ENCODE measurements around the gene CTSE.
A peak's percentile ranks its signal among the peaks of the same experiment; 100 is the strongest.

CTSE gene

DNA sequence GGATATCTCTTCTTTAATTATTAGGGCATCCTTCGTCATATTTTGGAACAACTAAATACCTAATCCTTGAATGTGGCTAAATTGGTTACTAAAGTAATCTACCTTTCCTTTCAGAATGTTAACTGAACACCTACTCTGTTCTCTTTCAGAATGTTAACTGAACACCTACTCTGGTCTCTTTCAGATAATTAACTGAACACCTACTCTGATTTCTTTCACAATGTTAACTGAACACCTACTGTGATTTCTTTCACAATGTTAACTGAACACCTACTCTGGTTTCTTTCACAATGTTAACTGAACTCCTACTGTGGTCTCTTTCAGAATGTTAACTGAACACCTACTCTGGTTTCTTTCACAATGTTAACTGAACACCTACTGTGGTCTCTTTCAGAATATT is 42.4 kb downstream of the CTSE start:
- TF ChIP-seq POLR2A (IDR thresholded peaks at IDR 0.05; ENCODE audit: low read depth, low read length), result no peak
- no peak for TF ChIP-seq TAF1 (IDR thresholded peaks at IDR 0.05; ENCODE audit: borderline replicate concordance, low read depth, low read length)
- TF ChIP-seq POLR2AphosphoS5 (IDR thresholded peaks at IDR 0.05; ENCODE audit: low read depth, low read length), result no peak
- DNase-seq (ENCODE audit: insufficient read length), result no peak
- no peak for FAIRE-seq

DNA sequence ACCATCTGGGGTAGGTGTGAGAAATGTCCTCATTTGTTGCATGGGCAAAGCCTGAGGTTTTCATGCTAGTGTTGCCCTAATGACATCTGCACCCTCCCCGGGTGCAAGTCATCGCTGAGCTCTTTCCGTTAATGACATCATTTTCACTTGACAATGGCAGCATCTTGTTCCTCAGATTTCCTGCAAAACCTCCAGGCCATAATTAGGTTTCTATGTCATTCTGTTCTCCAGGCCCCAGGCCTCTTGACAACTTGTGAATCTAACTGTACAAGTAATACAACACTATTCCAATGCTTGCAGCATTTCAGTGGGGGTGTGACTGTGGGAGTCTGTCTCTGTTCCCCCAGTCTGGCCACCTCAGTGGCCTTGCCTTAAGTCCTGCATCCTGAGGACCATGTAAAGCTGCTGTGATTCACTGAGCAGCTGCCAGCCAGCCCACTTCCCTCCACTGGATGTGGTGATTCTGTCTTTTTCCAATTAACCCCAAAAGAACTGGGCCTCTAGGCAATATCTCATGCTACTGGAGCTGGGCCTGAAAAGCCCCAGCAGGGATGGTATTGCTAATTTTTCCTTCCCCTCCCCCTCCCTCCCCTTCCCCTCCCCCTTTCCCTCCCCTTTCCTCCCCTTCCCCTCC is 43.3 kb downstream of the CTSE start:
- TF ChIP-seq POLR2AphosphoS5 (IDR thresholded peaks at IDR 0.05; ENCODE audit: low read depth, low read length), result no peak
- no peak for TF ChIP-seq TAF1 (IDR thresholded peaks at IDR 0.05; ENCODE audit: borderline replicate concordance, low read depth, low read length)
- TF ChIP-seq POLR2A (IDR thresholded peaks at IDR 0.05; ENCODE audit: low read depth, low read length), result no peak
- no peak for FAIRE-seq
- no peak for DNase-seq (ENCODE audit: insufficient read length)

DNA sequence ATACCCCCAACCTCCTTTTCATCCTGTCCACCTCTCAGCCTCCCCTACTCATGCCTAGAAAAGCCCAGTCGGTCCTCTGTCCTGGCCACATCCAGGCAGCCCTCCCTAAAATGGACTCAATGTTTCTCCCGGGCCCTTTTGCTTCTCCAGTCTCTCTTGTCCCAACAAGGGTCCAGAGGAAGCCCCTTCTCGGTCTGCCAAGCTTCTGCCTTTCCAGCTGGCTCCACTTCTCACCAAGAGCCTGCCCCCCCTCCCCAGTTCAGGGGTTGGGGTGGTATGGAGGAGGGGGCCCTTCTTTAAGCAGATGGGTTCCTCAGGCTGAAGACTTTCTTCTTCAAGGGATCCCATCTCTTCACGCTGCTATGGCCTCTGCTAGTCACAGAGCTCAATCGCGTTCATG is 44.4 kb downstream of the CTSE start:
- TF ChIP-seq POLR2A (IDR thresholded peaks at IDR 0.05; ENCODE audit: low read depth, low read length) (no peak), POLR2AphosphoS5 (IDR thresholded peaks at IDR 0.05; ENCODE audit: low read depth, low read length) (no peak), TAF1 (IDR thresholded peaks at IDR 0.05; ENCODE audit: borderline replicate concordance, low read depth, low read length) (no peak)
- FAIRE-seq (no peak), DNase-seq (ENCODE audit: insufficient read length) (no peak)

DNA sequence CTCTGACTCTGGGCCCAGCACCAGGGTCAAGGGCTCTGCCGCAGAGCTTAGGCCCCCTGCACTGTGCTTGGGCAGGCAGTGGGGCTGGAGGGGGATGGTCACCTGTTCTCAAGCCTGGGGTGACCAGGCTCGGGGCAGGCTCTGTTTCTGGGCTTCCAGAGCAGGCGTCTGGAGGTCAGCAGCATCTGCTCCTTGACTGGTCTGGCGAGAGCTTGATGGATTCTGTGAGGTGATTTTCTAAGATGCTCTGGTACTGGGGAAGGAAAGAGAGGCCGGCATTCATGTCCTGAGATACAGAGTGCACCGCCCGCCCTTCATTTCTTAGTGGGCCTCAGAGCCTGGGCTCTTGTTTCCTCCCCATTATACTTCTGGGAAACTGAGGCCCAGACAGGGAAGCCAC is 45.0 kb downstream of the CTSE start:
- FAIRE-seq (no peak), DNase-seq (ENCODE audit: insufficient read length) (no peak)
- TF ChIP-seq TAF1 (IDR thresholded peaks at IDR 0.05; ENCODE audit: borderline replicate concordance, low read depth, low read length), result no peak
- TF ChIP-seq POLR2A (IDR thresholded peaks at IDR 0.05; ENCODE audit: low read depth, low read length), result no peak
- no peak for TF ChIP-seq POLR2AphosphoS5 (IDR thresholded peaks at IDR 0.05; ENCODE audit: low read depth, low read length)

DNA sequence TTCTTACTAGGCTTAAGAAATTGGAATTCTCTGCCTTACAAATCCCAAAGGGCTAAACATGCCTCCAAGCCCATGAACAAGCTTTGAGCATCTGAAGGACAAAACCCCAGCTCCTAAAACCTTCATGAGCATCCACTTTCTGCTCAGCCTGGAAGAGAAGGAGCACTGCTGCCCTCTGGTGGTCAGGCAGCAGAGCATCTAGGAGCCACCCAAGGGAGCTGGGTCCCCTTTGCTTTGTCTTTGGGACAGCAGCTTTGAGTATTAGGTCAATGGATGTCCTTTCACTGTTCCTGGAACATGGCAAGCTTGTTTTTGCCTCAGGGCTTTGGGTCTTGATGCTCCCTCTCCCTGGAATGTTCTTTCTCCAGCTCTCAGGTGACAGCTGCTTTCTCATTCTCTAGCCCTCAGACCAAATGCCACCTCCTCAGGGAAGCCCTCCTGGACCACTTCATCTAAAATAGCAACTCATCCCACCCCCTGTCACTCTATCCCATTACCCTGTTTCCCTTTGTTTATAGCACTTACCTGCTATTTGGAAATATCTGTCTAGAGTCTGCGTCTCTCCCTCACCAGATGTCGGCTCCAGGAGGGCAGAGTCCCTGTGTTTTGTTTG is 46.2 kb downstream of the CTSE start:
- FAIRE-seq, result no peak
- TF ChIP-seq POLR2A (IDR thresholded peaks at IDR 0.05; ENCODE audit: low read depth, low read length) (no peak), POLR2AphosphoS5 (IDR thresholded peaks at IDR 0.05; ENCODE audit: low read depth, low read length) (no peak), TAF1 (IDR thresholded peaks at IDR 0.05; ENCODE audit: borderline replicate concordance, low read depth, low read length) (no peak)
- peak; percentile 72 for DNase-seq (ENCODE audit: insufficient read length)

DNA sequence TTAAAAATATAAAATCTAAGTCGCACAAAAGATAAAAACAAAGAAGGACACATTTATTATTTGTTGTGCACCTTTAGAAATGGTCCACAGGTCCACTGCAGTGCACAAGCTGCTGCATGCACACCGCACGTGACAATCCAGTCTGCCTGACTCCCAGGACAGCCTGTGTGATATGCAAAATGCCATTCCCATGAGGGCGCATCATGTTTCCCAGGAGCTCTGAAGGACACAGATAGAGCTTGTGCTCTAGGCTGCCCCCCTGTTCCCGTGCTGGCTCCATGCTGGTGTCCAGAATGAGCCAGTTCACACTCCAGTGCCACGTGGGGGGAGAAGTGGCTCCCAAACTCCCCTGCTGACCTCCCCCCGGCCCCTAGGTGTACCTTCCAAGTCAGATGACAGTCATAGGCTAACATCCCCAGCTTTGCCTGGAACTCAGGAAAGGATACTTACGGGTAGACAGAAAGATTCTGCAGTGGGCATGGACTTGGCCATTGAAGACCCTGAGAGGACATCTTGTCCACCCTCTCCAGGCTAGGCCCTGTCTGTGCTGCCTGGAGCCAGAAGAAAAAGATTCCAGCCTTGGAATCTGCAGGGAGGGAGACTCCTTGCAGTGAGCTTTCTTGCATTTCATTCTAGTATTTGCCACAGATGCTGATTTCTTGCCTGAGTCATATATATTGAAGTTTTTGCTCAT is 46.8 kb downstream of the CTSE start:
- FAIRE-seq, result no peak
- TF ChIP-seq TAF1 (IDR thresholded peaks at IDR 0.05; ENCODE audit: borderline replicate concordance, low read depth, low read length) (no peak), POLR2AphosphoS5 (IDR thresholded peaks at IDR 0.05; ENCODE audit: low read depth, low read length) (no peak), POLR2A (IDR thresholded peaks at IDR 0.05; ENCODE audit: low read depth, low read length) (no peak)
- no peak for DNase-seq (ENCODE audit: insufficient read length)

DNA sequence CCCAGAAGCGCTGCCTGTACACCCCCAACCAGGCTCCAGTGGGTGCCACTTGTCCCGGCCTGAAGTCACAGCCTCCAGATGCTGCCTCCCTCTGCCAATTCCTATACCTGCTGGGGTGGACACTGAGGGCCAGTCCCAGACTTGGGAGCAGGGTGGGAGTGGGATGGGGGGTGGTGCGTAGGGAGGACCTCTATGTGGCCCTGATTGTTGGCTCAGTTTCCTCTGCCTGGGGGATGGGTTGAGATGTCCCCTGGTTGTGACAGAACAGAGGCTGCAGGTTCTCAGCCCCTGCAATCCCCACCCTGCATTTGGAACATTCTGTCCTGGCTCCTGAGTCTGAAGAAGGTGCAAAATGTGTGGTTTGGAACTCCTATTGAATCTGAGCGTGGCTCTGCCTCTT is 47.7 kb downstream of the CTSE start:
- DNase-seq (ENCODE audit: insufficient read length) (no peak), FAIRE-seq (no peak)
- no peak for TF ChIP-seq POLR2AphosphoS5 (IDR thresholded peaks at IDR 0.05; ENCODE audit: low read depth, low read length)

DNA sequence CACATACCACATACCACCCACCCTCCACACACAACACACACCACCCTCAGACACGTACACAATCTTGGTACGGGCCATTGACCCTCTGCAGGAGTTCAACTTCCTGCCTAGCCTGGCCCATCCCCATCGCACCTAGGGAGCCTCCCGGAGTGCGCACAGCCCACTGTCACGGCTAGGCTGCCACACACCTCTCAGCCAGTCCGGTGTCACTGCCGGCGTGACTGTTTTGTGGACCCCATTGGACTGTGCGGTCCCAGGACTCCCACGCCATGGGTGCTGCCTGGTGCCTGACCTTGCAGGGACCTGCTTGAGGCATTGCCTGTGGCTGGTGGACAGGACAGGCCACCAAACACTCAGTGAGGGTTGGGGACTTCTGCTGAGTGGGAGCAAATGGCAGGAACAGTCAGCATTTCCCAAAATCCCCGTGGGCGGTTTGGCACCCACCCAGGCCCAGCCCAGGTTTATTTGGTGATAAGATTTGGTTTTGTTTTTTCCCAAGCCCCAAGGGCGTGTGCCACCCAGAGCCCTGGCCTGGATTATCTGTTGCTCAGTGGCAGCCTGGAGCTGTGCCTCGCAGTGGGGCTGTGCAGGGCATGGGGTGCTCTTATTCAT is 48.2 kb downstream of the CTSE start:
- no peak for DNase-seq (ENCODE audit: insufficient read length)
- TF ChIP-seq POLR2A (IDR thresholded peaks at IDR 0.05; ENCODE audit: low read depth, low read length) (no peak), POLR2AphosphoS5 (IDR thresholded peaks at IDR 0.05; ENCODE audit: low read depth, low read length) (no peak), TAF1 (IDR thresholded peaks at IDR 0.05; ENCODE audit: borderline replicate concordance, low read depth, low read length) (no peak)
- FAIRE-seq, result no peak

DNA sequence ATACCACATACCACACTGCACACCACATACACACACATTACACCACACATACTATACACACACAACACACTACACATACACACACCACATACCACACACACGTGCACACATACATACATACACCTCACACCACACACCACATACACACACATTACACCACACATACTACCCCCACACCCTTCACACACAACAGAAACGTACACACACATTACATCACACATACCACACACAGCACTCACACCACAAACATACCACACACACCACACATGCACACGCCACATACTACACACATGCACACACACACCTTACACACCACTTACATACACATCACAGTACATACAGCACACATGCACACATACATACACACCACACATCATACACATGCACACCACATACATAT is 49.0 kb downstream of the CTSE start:
- DNase-seq (ENCODE audit: insufficient read length) (no peak), FAIRE-seq (no peak)
- TF ChIP-seq POLR2AphosphoS5 (IDR thresholded peaks at IDR 0.05; ENCODE audit: low read depth, low read length) (no peak), TAF1 (IDR thresholded peaks at IDR 0.05; ENCODE audit: borderline replicate concordance, low read depth, low read length) (no peak), POLR2A (IDR thresholded peaks at IDR 0.05; ENCODE audit: low read depth, low read length) (no peak)

DNA sequence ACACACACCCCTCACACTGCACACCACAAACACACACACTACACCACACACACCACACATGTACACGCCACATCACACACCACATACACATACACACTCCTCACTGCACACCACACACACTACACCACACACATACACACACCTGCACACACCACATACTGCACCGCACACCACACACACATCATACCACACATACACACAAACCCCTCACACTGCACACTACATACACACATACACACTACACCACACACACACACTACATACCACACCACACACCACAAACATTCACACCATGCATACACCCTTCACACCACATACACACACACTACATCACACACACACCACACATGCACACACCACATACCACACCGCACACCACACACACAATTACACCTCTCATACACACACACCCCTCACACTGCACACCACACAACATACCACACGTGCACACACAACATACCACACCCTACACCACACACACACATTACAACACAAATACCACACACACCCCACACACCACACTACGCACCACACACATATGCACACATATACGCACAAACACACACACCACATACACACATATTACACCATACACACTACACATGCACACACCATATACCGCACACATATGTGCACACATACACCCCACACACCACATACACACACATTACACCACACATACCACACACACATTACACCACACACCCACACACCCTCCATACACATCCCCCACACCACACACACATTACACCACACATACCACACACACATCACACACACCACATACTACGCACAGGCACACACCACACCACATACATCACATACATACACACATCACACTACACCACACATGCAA is 50.1 kb downstream of the CTSE start:
- TF ChIP-seq POLR2A (IDR thresholded peaks at IDR 0.05; ENCODE audit: low read depth, low read length) (no peak), POLR2AphosphoS5 (IDR thresholded peaks at IDR 0.05; ENCODE audit: low read depth, low read length) (no peak), TAF1 (IDR thresholded peaks at IDR 0.05; ENCODE audit: borderline replicate concordance, low read depth, low read length) (no peak)
- no peak for FAIRE-seq
- no peak for DNase-seq (ENCODE audit: insufficient read length)
